ENCODE results near the gene GALNT12. TPM values are rescaled to one million over a fixed set of nuclear protein-coding genes. Genes with fewer than 3 reads are reported as not detected.

The GALNT12 gene
- total RNA-seq (10 to 100 TPM in 4 of 5 donors, 1 to 10 TPM in 1; 9.5 to 11.7 (median 11.6) TPM), total RNA-seq (1.5 to 20.2 (median 13.0) reads per million in 29 experiments)
- 13.4 TPM for total RNA-seq (2013)

GRCh38 chr9:98807070-98807813 is at the start of gene GALNT12:
Gene GALNT12 (plus strand): TSS chr9:98807670. CDS start chr9:98807699, 29 bp downstream.
- Histone ChIP-seq H3K36me3 (ENCODE audit: control insufficient read depth in 2 of 2, extremely low read depth in 1 of 2, insufficient read depth in 1 of 2, low read length in 1 of 2) (no peaks in the 10 kb centered on the region), H3K4me3 (ENCODE audit: control insufficient read depth in 1 of 2, extremely low read depth in 1 of 2, low read length in 1 of 2) (peak within 1 kb of the TSS; percentile 71 to 74), H3K27me3 (replicated peaks in 1 of 2; ENCODE audit: control insufficient read depth in 2 of 2, extremely low read depth in 1 of 2, insufficient read depth in 2 of 2, low read length in 1 of 2) (peaks cover 0 to 20% of the 10 kb centered on the region in 2 experiments), H3K9me3 (no peaks in the 10 kb centered on the region), H3K4me1 (ENCODE audit: control insufficient read depth in 1 of 2, extremely low read depth in 1 of 2, insufficient read depth in 2 of 2, low read length in 2 of 2) (peaks cover 2 to 22% of the 10 kb centered on the region in 2 experiments), H3K27ac (ENCODE audit: low read length) (no peak within 1 kb of the TSS)
- H3K4me1 Mint-ChIP-seq, result peaks cover 28 to 39% (median 33%) of the 10 kb centered on the region in 3 donors
- ATAC-seq (replicated peaks in 1 of 4) (peak; percentile 90 to 93 (median 91)), DNase-seq (peak in 33 of 35 experiments; percentile 11 to 73 (median 42))
- H3K36me3 Mint-ChIP-seq, result peaks cover 8% of the 10 kb centered on the region
- peak within 1 kb of the TSS; percentile 81 to 88 (median 88) for H3K4me3 Mint-ChIP-seq
- H3K27ac Mint-ChIP-seq, result peak within 1 kb of the TSS; percentile 62 to 63
- ChIA-PET POLR2A (interaction anchor here in 1 of 2 donors (0.5 kb wide), 1 partner anchor 204 kb away, joined by 3 read pairs; no protein-coding TSS in a partner anchor), CTCF (interaction anchor here in 1 of 2 donors (0.8 to 0.9 kb wide), 2 partner anchors 116 to 207 kb away, joined by 3 read pairs; no protein-coding TSS in a partner anchor)
- WGBS (ENCODE audit: insufficient coverage), result 10% methylated on average over 50 of the region's 51 CpGs
- H3K9me3 Mint-ChIP-seq, result no peaks in the 10 kb centered on the region
- peaks cover 3 to 4% of the 10 kb centered on the region in 2 donors for H3K27me3 Mint-ChIP-seq

- ATAC-seq (replicated peaks in 1 of 4) (no peak), DNase-seq (no peak)
- Histone ChIP-seq H3K27me3 (replicated peaks in 1 of 2; ENCODE audit: control insufficient read depth in 2 of 2, extremely low read depth in 1 of 2, insufficient read depth in 2 of 2, low read length in 1 of 2) (no peaks in the 10 kb centered on the region), H3K27ac (ENCODE audit: low read length) (no peak overlapping the region), H3K9me3 (peaks cover 2% of the 10 kb centered on the region), H3K36me3 (ENCODE audit: control insufficient read depth in 2 of 2, extremely low read depth in 1 of 2, insufficient read depth in 1 of 2, low read length in 1 of 2) (peaks cover 4% of the 10 kb centered on the region in 2 donors), H3K4me3 (ENCODE audit: control insufficient read depth in 1 of 2, extremely low read depth in 1 of 2, low read length in 1 of 2) (no peak overlapping the region), H3K4me1 (ENCODE audit: control insufficient read depth in 1 of 2, extremely low read depth in 1 of 2, insufficient read depth in 2 of 2, low read length in 2 of 2) (no peaks in the 10 kb centered on the region)
- Mint-ChIP-seq H3K4me3 (no peak overlapping the region), H3K9me3 (peaks cover 6 to 16% (median 8%) of the 10 kb centered on the region in 3 donors), H3K4me1 (no peaks in the 10 kb centered on the region), H3K27ac (no peak overlapping the region), H3K27me3 (no peaks in the 10 kb centered on the region), H3K36me3 (peaks cover 66% of the 10 kb centered on the region)
- CTCF ChIA-PET, result no interaction called here
- POLR2A ChIA-PET, result no interaction called here
Observed at GRCh38 chr9:98760231-98760630, 47.2 kb upstream of the GALNT12 start.

GRCh38 chr9:98763986-98764745 is 43.3 kb upstream of the GALNT12 start:
- H3K9me3 Mint-ChIP-seq, result peaks cover 3 to 6% (median 3%) of the 10 kb centered on the region in 3 donors
- no peaks in the 10 kb centered on the region for H3K27me3 Mint-ChIP-seq
- CTCF ChIA-PET, result no interaction called here
- DNase-seq (no peak), ATAC-seq (replicated peaks in 1 of 4) (no peak)
- H3K27ac Mint-ChIP-seq, result no peak overlapping the region
- Histone ChIP-seq H3K27me3 (replicated peaks in 1 of 2; ENCODE audit: control insufficient read depth in 2 of 2, extremely low read depth in 1 of 2, insufficient read depth in 2 of 2, low read length in 1 of 2) (no peaks in the 10 kb centered on the region), H3K27ac (ENCODE audit: low read length) (no peak overlapping the region), H3K36me3 (ENCODE audit: control insufficient read depth in 2 of 2, extremely low read depth in 1 of 2, insufficient read depth in 1 of 2, low read length in 1 of 2) (peaks cover 4 to 16% of the 10 kb centered on the region in 2 donors), H3K4me3 (ENCODE audit: control insufficient read depth in 1 of 2, extremely low read depth in 1 of 2, low read length in 1 of 2) (no peak overlapping the region), H3K9me3 (no peaks in the 10 kb centered on the region), H3K4me1 (ENCODE audit: control insufficient read depth in 1 of 2, extremely low read depth in 1 of 2, insufficient read depth in 2 of 2, low read length in 2 of 2) (no peaks in the 10 kb centered on the region)
- 100% methylated on average over 1 of the region's 3 CpGs for WGBS (ENCODE audit: insufficient coverage)
- no peak overlapping the region for H3K4me3 Mint-ChIP-seq
- peaks cover 66% of the 10 kb centered on the region for H3K36me3 Mint-ChIP-seq
- no peaks in the 10 kb centered on the region for H3K4me1 Mint-ChIP-seq
- POLR2A ChIA-PET, result no interaction called here

- Mint-ChIP-seq H3K4me3 (no peak overlapping the region), H3K27me3 (no peaks in the 10 kb centered on the region)
- no peak overlapping the region for H3K4me3 ChIP-seq (ENCODE audit: control insufficient read depth in 1 of 2, extremely low read depth in 1 of 2, low read length in 1 of 2)
Observed at GRCh38 chr9:98765256-98765655, 42.2 kb upstream of the GALNT12 start.

GRCh38 chr9:98766586-98766985 is 40.9 kb upstream of the GALNT12 start:
- H3K4me3 Mint-ChIP-seq, result no peak overlapping the region
- peaks cover 72% of the 10 kb centered on the region for H3K36me3 Mint-ChIP-seq
- no peaks in the 10 kb centered on the region for H3K27me3 Mint-ChIP-seq
- Histone ChIP-seq H3K4me1 (ENCODE audit: control insufficient read depth in 1 of 2, extremely low read depth in 1 of 2, insufficient read depth in 2 of 2, low read length in 2 of 2) (no peaks in the 10 kb centered on the region), H3K36me3 (ENCODE audit: control insufficient read depth in 2 of 2, extremely low read depth in 1 of 2, insufficient read depth in 1 of 2, low read length in 1 of 2) (peaks cover 15 to 32% of the 10 kb centered on the region in 2 donors), H3K4me3 (ENCODE audit: control insufficient read depth in 1 of 2, extremely low read depth in 1 of 2, low read length in 1 of 2) (no peak overlapping the region), H3K27ac (ENCODE audit: low read length) (no peak overlapping the region), H3K27me3 (replicated peaks in 1 of 2; ENCODE audit: control insufficient read depth in 2 of 2, extremely low read depth in 1 of 2, insufficient read depth in 2 of 2, low read length in 1 of 2) (no peaks in the 10 kb centered on the region), H3K9me3 (no peaks in the 10 kb centered on the region)
- peaks cover 0 to 5% (median 2%) of the 10 kb centered on the region in 3 donors for H3K9me3 Mint-ChIP-seq
- H3K27ac Mint-ChIP-seq, result no peak overlapping the region
- WGBS (ENCODE audit: insufficient coverage), result no CpG with 5 or more reads among the region's 2 CpGs
- CTCF ChIA-PET, result no interaction called here
- POLR2A ChIA-PET, result no interaction called here
- H3K4me1 Mint-ChIP-seq, result no peaks in the 10 kb centered on the region
- no peak for ATAC-seq (replicated peaks in 1 of 4)
- DNase-seq, result no peak

More at GRCh38 chr9:98765256-98765655, 42.2 kb upstream of the GALNT12 start:
- Mint-ChIP-seq H3K27ac (no peak overlapping the region), H3K9me3 (peaks cover 0 to 5% (median 2%) of the 10 kb centered on the region in 3 donors), H3K4me1 (no peaks in the 10 kb centered on the region), H3K36me3 (peaks cover 68% of the 10 kb centered on the region)
- ATAC-seq (replicated peaks in 1 of 4) (no peak), DNase-seq (no peak)
- Histone ChIP-seq H3K27me3 (replicated peaks in 1 of 2; ENCODE audit: control insufficient read depth in 2 of 2, extremely low read depth in 1 of 2, insufficient read depth in 2 of 2, low read length in 1 of 2) (no peaks in the 10 kb centered on the region), H3K4me1 (ENCODE audit: control insufficient read depth in 1 of 2, extremely low read depth in 1 of 2, insufficient read depth in 2 of 2, low read length in 2 of 2) (no peaks in the 10 kb centered on the region), H3K9me3 (no peaks in the 10 kb centered on the region), H3K36me3 (ENCODE audit: control insufficient read depth in 2 of 2, extremely low read depth in 1 of 2, insufficient read depth in 1 of 2, low read length in 1 of 2) (peaks cover 4 to 19% of the 10 kb centered on the region in 2 donors), H3K27ac (ENCODE audit: low read length) (no peak overlapping the region)
- WGBS (ENCODE audit: insufficient coverage), result no CpG with 5 or more reads among the region's 1 CpG
- CTCF ChIA-PET, result interaction anchor here in 1 of 2 donors (1.0 kb wide), 1 partner anchor 10 kb away, joined by 3 read pairs; no protein-coding TSS in a partner anchor
- POLR2A ChIA-PET, result no interaction called here

GRCh38 chr9:98767196-98767595 is 40.3 kb upstream of the GALNT12 start:
- H3K36me3 Mint-ChIP-seq, result peaks cover 77% of the 10 kb centered on the region
- 95% methylated on average over 2 of the region's 3 CpGs for WGBS (ENCODE audit: insufficient coverage)
- peaks cover 0 to 5% (median 2%) of the 10 kb centered on the region in 3 donors for H3K9me3 Mint-ChIP-seq
- ChIA-PET POLR2A (no interaction called here), CTCF (no interaction called here)
- H3K4me1 Mint-ChIP-seq, result no peaks in the 10 kb centered on the region
- Histone ChIP-seq H3K4me3 (ENCODE audit: control insufficient read depth in 1 of 2, extremely low read depth in 1 of 2, low read length in 1 of 2) (no peak overlapping the region), H3K27me3 (replicated peaks in 1 of 2; ENCODE audit: control insufficient read depth in 2 of 2, extremely low read depth in 1 of 2, insufficient read depth in 2 of 2, low read length in 1 of 2) (no peaks in the 10 kb centered on the region), H3K36me3 (ENCODE audit: control insufficient read depth in 2 of 2, extremely low read depth in 1 of 2, insufficient read depth in 1 of 2, low read length in 1 of 2) (peaks cover 19 to 38% of the 10 kb centered on the region in 2 donors), H3K9me3 (no peaks in the 10 kb centered on the region), H3K4me1 (ENCODE audit: control insufficient read depth in 1 of 2, extremely low read depth in 1 of 2, insufficient read depth in 2 of 2, low read length in 2 of 2) (no peaks in the 10 kb centered on the region), H3K27ac (ENCODE audit: low read length) (no peak overlapping the region)
- no peak for ATAC-seq (replicated peaks in 1 of 4)
- DNase-seq, result no peak
- H3K27me3 Mint-ChIP-seq, result no peaks in the 10 kb centered on the region
- H3K27ac Mint-ChIP-seq, result no peak overlapping the region
- no peak overlapping the region for H3K4me3 Mint-ChIP-seq
